ENCODE measurements around the gene MUC5B. TPM values are rescaled to one million over a fixed set of nuclear protein-coding genes. Genes with fewer than 3 reads are reported as not detected.

The MUC5B gene
- total RNA-seq, 1 donor from 2014 or later = not detected

- Histone ChIP-seq H3K4me3 (no peak overlapping the region), H3K9me3 (ENCODE audit: low read depth) (no peaks in the 10 kb centered on the region), H3K4me1 (peaks cover 10% of the 10 kb centered on the region), H3K4me2 (no peak overlapping the region), H3K36me3 (no peaks in the 10 kb centered on the region), H3K27ac (no peak overlapping the region), H4K20me1 (ENCODE audit: low read depth) (no peaks in the 10 kb centered on the region), H3K9ac (no peak overlapping the region), H3K27me3 (no peaks in the 10 kb centered on the region), H2AFZ (replicated peaks) (no peak overlapping the region), H3K79me2 (ENCODE audit: low read depth) (no peaks in the 10 kb centered on the region), H3F3A (ENCODE audit: low read depth) (no peaks in the 10 kb centered on the region)
- H3K27ac Mint-ChIP-seq = peak overlapping the region; percentile 88
- TF ChIP-seq EZH2phosphoT487 (IDR thresholded peaks at IDR 0.05) = no peak
- no peak for TF ChIP-seq EZH2 (IDR thresholded peaks at IDR 0.05)
- TF ChIP-seq CTCF (IDR thresholded peaks at IDR 0.05) = no peak
- no peaks in the 10 kb centered on the region for H3K36me3 Mint-ChIP-seq
- no peaks in the 10 kb centered on the region for H3K27me3 Mint-ChIP-seq (ENCODE audit: insufficient read depth, low read depth)
- DNase-seq (ENCODE audit: low spot score) = no peak
- no peaks in the 10 kb centered on the region for H3K4me1 Mint-ChIP-seq
- peak overlapping the region; percentile 27 for H3K4me3 Mint-ChIP-seq
- H3K9me3 Mint-ChIP-seq = no peaks in the 10 kb centered on the region
These were observed 1.2 kb downstream of the MUC5B start for GRCh38 chr11:1224111-1224490.

- no peak overlapping the region for H3K27ac ChIP-seq
- Mint-ChIP-seq H3K36me3 (no peaks in the 10 kb centered on the region), H3K9me3 (no peaks in the 10 kb centered on the region), H3K4me3 (no peak overlapping the region), H3K4me1 (no peaks in the 10 kb centered on the region), H3K27me3 (ENCODE audit: insufficient read depth, low read depth) (no peaks in the 10 kb centered on the region), H3K27ac (no peak overlapping the region)
- no peak overlapping the region for H3K9ac ChIP-seq
- H3K36me3 ChIP-seq = no peaks in the 10 kb centered on the region
- no peak overlapping the region for H3K4me2 ChIP-seq
- H3K4me3 ChIP-seq = no peak overlapping the region
- H2AFZ ChIP-seq (replicated peaks) = no peak overlapping the region
- H3K9me3 ChIP-seq (ENCODE audit: low read depth) = no peaks in the 10 kb centered on the region
- no peak for TF ChIP-seq CTCF (IDR thresholded peaks at IDR 0.05)
- no peak for TF ChIP-seq EZH2phosphoT487 (IDR thresholded peaks at IDR 0.05)
- no peak for TF ChIP-seq EZH2 (IDR thresholded peaks at IDR 0.05)
- H4K20me1 ChIP-seq (ENCODE audit: low read depth) = no peaks in the 10 kb centered on the region
- H3K79me2 ChIP-seq (ENCODE audit: low read depth) = no peaks in the 10 kb centered on the region
- H3K4me1 ChIP-seq = peaks cover 5% of the 10 kb centered on the region
- no peaks in the 10 kb centered on the region for H3K27me3 ChIP-seq
- peak; percentile 56 for DNase-seq (ENCODE audit: low spot score)
- no peaks in the 10 kb centered on the region for H3F3A ChIP-seq (ENCODE audit: low read depth)
These were observed 1.9 kb downstream of the MUC5B start for GRCh38 chr11:1224491-1225385.

- TF ChIP-seq CTCF (IDR thresholded peaks at IDR 0.05) (no peak), EZH2 (IDR thresholded peaks at IDR 0.05) (no peak), EZH2phosphoT487 (IDR thresholded peaks at IDR 0.05) (no peak)
- H4K20me1 ChIP-seq (ENCODE audit: low read depth) = no peaks in the 10 kb centered on the region
- H3K9me3 ChIP-seq (ENCODE audit: low read depth) = no peaks in the 10 kb centered on the region
- no peaks in the 10 kb centered on the region for H3K27me3 Mint-ChIP-seq (ENCODE audit: insufficient read depth, low read depth)
- no peaks in the 10 kb centered on the region for H3K4me1 Mint-ChIP-seq
- no peaks in the 10 kb centered on the region for H3K9me3 Mint-ChIP-seq
- H3K79me2 ChIP-seq (ENCODE audit: low read depth) = no peaks in the 10 kb centered on the region
- H3K27ac ChIP-seq = no peak overlapping the region
- peak; percentile 2 for DNase-seq (ENCODE audit: low spot score)
- no peaks in the 10 kb centered on the region for H3K36me3 Mint-ChIP-seq
- no peak overlapping the region for H3K9ac ChIP-seq
- H3K36me3 ChIP-seq = no peaks in the 10 kb centered on the region
- H3K4me2 ChIP-seq = no peak overlapping the region
- no peaks in the 10 kb centered on the region for H3K27me3 ChIP-seq
- H3K27ac Mint-ChIP-seq = no peak overlapping the region
- no peak overlapping the region for H2AFZ ChIP-seq (replicated peaks)
- H3K4me3 Mint-ChIP-seq = no peak overlapping the region
- no peak overlapping the region for H3K4me3 ChIP-seq
- H3F3A ChIP-seq (ENCODE audit: low read depth) = no peaks in the 10 kb centered on the region
- H3K4me1 ChIP-seq = peaks cover 4% of the 10 kb centered on the region
These were observed 2.7 kb downstream of the MUC5B start for GRCh38 chr11:1225386-1226225.

All from neural progenitor cell (in vitro differentiated cells).